ENCODE results near the gene NUDCD3. TPM values are rescaled to one million over a fixed set of nuclear protein-coding genes. Genes with fewer than 3 reads are reported as not detected.

The NUDCD3 gene
- total and polyA plus RNA-seq, 4 donors, result 15.4 to 30.7 (median 24.3) TPM

GRCh38 chr7:44400033-44400511, 90.4 kb downstream of the NUDCD3 start (continued):
- no peak for TF ChIP-seq EGR1 (IDR thresholded peaks at IDR 0.05; ENCODE audit: low read depth in 2 of 2)
- no peak for TF ChIP-seq TAF1 (conservative IDR thresholded peaks at IDR 0.05)
- no peak for TF ChIP-seq FOXA1 (IDR thresholded peaks at IDR 0.05)
- TF ChIP-seq YY1 (IDR thresholded peaks at IDR 0.05), result no peak

- Histone ChIP-seq H3K9ac (ENCODE audit: low read depth in 1 of 2, low read length in 2 of 2) (no peak overlapping the region), H3K4me3 (ENCODE audit: low read depth in 1 of 3, low read length in 3 of 3) (no peak overlapping the region), H3K9me3 (ENCODE audit: control insufficient read depth in 4 of 4, low read length in 3 of 4) (no peaks in the 10 kb centered on the region), H3K27ac (ENCODE audit: low read depth in 1 of 2, low read length in 2 of 2) (no peak overlapping the region), H3K36me3 (ENCODE audit: control insufficient read depth in 4 of 4, insufficient read depth in 3 of 4, low read depth in 1 of 4, low read length in 3 of 4) (peaks cover 0 to 31% (median 21%) of the 10 kb centered on the region in 4 donors), H3K4me1 (ENCODE audit: control insufficient read depth in 4 of 4, insufficient read depth in 4 of 4, low read length in 3 of 4) (peaks cover 0 to 4% (median 0%) of the 10 kb centered on the region in 4 donors), H3K27me3 (ENCODE audit: control insufficient read depth in 4 of 4, insufficient read depth in 4 of 4, low read length in 3 of 4) (no peaks in the 10 kb centered on the region)
- TF ChIP-seq NR2F2 (IDR thresholded peaks at IDR 0.05) (no peak), ZBTB33 (IDR thresholded peaks at IDR 0.05) (no peak), SP1 (IDR thresholded peaks at IDR 0.05) (no peak), RXRA (IDR thresholded peaks at IDR 0.05) (no peak), RAD21 (IDR thresholded peaks at IDR 0.05) (no peak), FOXA1 (IDR thresholded peaks at IDR 0.05) (no peak), REST (IDR thresholded peaks at IDR 0.05) (no peak), HNF4A (conservative IDR thresholded peaks at IDR 0.05) (no peak), EGR1 (IDR thresholded peaks at IDR 0.05; ENCODE audit: low read depth in 2 of 2) (no peak), CTCF (IDR thresholded peaks at IDR 0.05; ENCODE audit: low read depth, low read length, missing input control) (no peak), TAF1 (conservative IDR thresholded peaks at IDR 0.05) (no peak), ATF3 (IDR thresholded peaks at IDR 0.05) (no peak), MAX (IDR thresholded peaks at IDR 0.05) (no peak), YY1 (IDR thresholded peaks at IDR 0.05) (no peak), JUND (IDR thresholded peaks at IDR 0.05) (no peak)
- no peak for DNase-seq (ENCODE audit: low spot score)
- WGBS, result 97% methylated on average over 8 of the region's 8 CpGs
Observed at GRCh38 chr7:44398953-44399574, 91.4 kb downstream of the NUDCD3 start.

Data from liver (tissue), 9 donors.